Measurements from ENCODE around the gene NEUROG1. TPM values are rescaled to one million over a fixed set of nuclear protein-coding genes. Genes with fewer than 3 reads are reported as not detected.

Gene NEUROG1
- polyA plus RNA-seq, 3 donors, result not detected

- H3K36me3 ChIP-seq (replicated peaks in 1 of 2; ENCODE audit: control insufficient read depth in 1 of 2, insufficient read depth in 2 of 2, low read length in 2 of 2), result no peaks in the 10 kb centered on the region
- Mint-ChIP-seq H3K4me3 (peak overlapping the region in 1 of 2 donors; percentile 36), H3K27ac (peak overlapping the region in 2 of 7 donors; percentile 19 to 30), H3K36me3 (peaks cover 0 to 2% of the 10 kb centered on the region in 2 donors), H3K27me3 (ENCODE audit: low read depth in 3 of 3) (peaks cover 71 to 79% (median 73%) of the 10 kb centered on the region in 3 donors), H3K4me1 (peaks cover 10% of the 10 kb centered on the region), H3K9me3 (peaks cover 0 to 8% (median 2%) of the 10 kb centered on the region in 7 donors)
- no peak overlapping the region for H3K4me2 ChIP-seq (replicated peaks; ENCODE audit: extremely low read depth, low read length, poor library complexity, severe bottlenecking)
- no peaks in the 10 kb centered on the region for H3K79me2 ChIP-seq (ENCODE audit: insufficient read depth, low read length)
- DNase-seq, result no peak
- peaks cover 50 to 84% of the 10 kb centered on the region in 2 donors for H3K27me3 ChIP-seq (ENCODE audit: control insufficient read depth in 2 of 2, insufficient read depth in 2 of 2, low read length in 2 of 2)
- no peak overlapping the region for H3K27ac ChIP-seq (ENCODE audit: low read depth in 1 of 2, low read length in 2 of 2)
- 41% methylated on average over 3 of the region's 4 CpGs for WGBS (ENCODE audit: insufficient coverage)
- TF ChIP-seq CTCF (IDR thresholded peaks at IDR 0.05), result no peak
- H3K4me1 ChIP-seq (ENCODE audit: control insufficient read depth in 1 of 2, insufficient read depth in 2 of 2, low read length in 2 of 2), result peaks cover under 1 to 4% of the 10 kb centered on the region in 2 donors
- H3K9me3 ChIP-seq (replicated peaks in 1 of 2; ENCODE audit: control insufficient read depth in 1 of 2, insufficient read depth in 1 of 2, low read length in 2 of 2), result peaks cover 0 to 14% of the 10 kb centered on the region in 2 donors
- intact Hi-C loops (cut with micrococcal nuclease), result loop anchor here in 1 of 2 donors (2.0 to 10.0 kb wide), 2 partner anchors 83 to 185 kb away; no protein-coding TSS in a partner anchor
- no peak overlapping the region for H2AFZ ChIP-seq (ENCODE audit: insufficient read depth, low read depth, low read length, poor library complexity, severe bottlenecking)
- no peak overlapping the region for H3K4me3 ChIP-seq (replicated peaks in 1 of 3; ENCODE audit: low read depth in 2 of 3, low read length in 3 of 3)
- H3K9ac ChIP-seq (ENCODE audit: insufficient read depth, low read length, poor library complexity, severe bottlenecking), result no peak overlapping the region
- H4K20me1 ChIP-seq (ENCODE audit: insufficient read depth, low read length), result no peaks in the 10 kb centered on the region
Measured at GRCh38 chr5:135549413-135549812, 13.6 kb upstream of the NEUROG1 start.

- no peak for TF ChIP-seq CTCF (IDR thresholded peaks at IDR 0.05)
- Mint-ChIP-seq H3K27me3 (ENCODE audit: low read depth in 3 of 3) (peaks cover 79 to 89% (median 80%) of the 10 kb centered on the region in 3 donors), H3K27ac (peak overlapping the region in 1 of 7 donors; percentile 43), H3K9me3 (peaks cover 0 to 17% (median 7%) of the 10 kb centered on the region in 7 donors), H3K4me1 (peaks cover 20% of the 10 kb centered on the region), H3K36me3 (peaks cover 0 to 10% of the 10 kb centered on the region in 2 donors), H3K4me3 (peak overlapping the region in 1 of 2 donors; percentile 91)
- Histone ChIP-seq H3K36me3 (replicated peaks in 1 of 2; ENCODE audit: control insufficient read depth in 1 of 2, insufficient read depth in 2 of 2, low read length in 2 of 2) (no peaks in the 10 kb centered on the region), H3K27me3 (ENCODE audit: control insufficient read depth in 2 of 2, insufficient read depth in 2 of 2, low read length in 2 of 2) (peaks cover 60 to 87% of the 10 kb centered on the region in 2 donors), H3K9me3 (replicated peaks in 1 of 2; ENCODE audit: control insufficient read depth in 1 of 2, insufficient read depth in 1 of 2, low read length in 2 of 2) (peaks cover 0 to 21% of the 10 kb centered on the region in 2 donors), H3K4me3 (replicated peaks in 1 of 3; ENCODE audit: low read depth in 2 of 3, low read length in 3 of 3) (no peak overlapping the region), H3K79me2 (ENCODE audit: insufficient read depth, low read length) (no peaks in the 10 kb centered on the region), H3K4me1 (ENCODE audit: control insufficient read depth in 1 of 2, insufficient read depth in 2 of 2, low read length in 2 of 2) (peaks cover 13 to 19% of the 10 kb centered on the region in 2 donors), H2AFZ (ENCODE audit: insufficient read depth, low read depth, low read length, poor library complexity, severe bottlenecking) (no peak overlapping the region), H3K27ac (ENCODE audit: low read depth in 1 of 2, low read length in 2 of 2) (no peak overlapping the region), H4K20me1 (ENCODE audit: insufficient read depth, low read length) (no peaks in the 10 kb centered on the region), H3K9ac (ENCODE audit: insufficient read depth, low read length, poor library complexity, severe bottlenecking) (no peak overlapping the region), H3K4me2 (replicated peaks; ENCODE audit: extremely low read depth, low read length, poor library complexity, severe bottlenecking) (no peak overlapping the region)
- 74% methylated on average over 2 of the region's 8 CpGs for WGBS (ENCODE audit: insufficient coverage)
- intact Hi-C loops (cut with micrococcal nuclease), result loop anchor here in 1 of 2 donors (2.0 to 10.0 kb wide), 2 partner anchors 81 to 183 kb away; no protein-coding TSS in a partner anchor
- no peak for DNase-seq
Measured at GRCh38 chr5:135547590-135548254, 12.0 kb upstream of the NEUROG1 start.
